OCI-LY1 (cell line): Measurements from ENCODE around the gene MSH3.

Source experiments
- H2AFZ ChIP-seq: fragments of 200-600 bp; sonication (generic), shearing (Covaris generic); 2 replicates; pipeline ENCODE4 v1.6.0; 2014; ENCODE audit warnings: antibody characterized with exemption, mild to moderate bottlenecking, low read length
- H3F3A ChIP-seq: fragments of 200-600 bp; sonication (generic), shearing (Covaris generic); 2 replicates; pipeline ENCODE4 v1.6.0; 2014; ENCODE audit warnings: mild to moderate bottlenecking, antibody characterized with exemption, low read length, moderate library complexity; ENCODE audit not compliant: insufficient read depth
- H3K27ac ChIP-seq: fragments of 200-600 bp; sonication (generic); 2 replicates; pipeline ENCODE4 v1.5.1; 2014; ENCODE audit warnings: low read length, mixed run types, mild to moderate bottlenecking, low read depth; ENCODE audit not compliant: poor library complexity, severe bottlenecking
- H3K27me3 ChIP-seq: fragments of 200-600 bp; sonication (generic); 2 replicates; pipeline ENCODE4 v1.6.0; 2014; ENCODE audit warnings: antibody characterized with exemption, mild to moderate bottlenecking, low read length, moderate library complexity; ENCODE audit not compliant: insufficient read depth
- H3K36me3 ChIP-seq: fragments of 200-600 bp; sonication (generic); 2 replicates; pipeline ENCODE4 v1.6.1; 2014; ENCODE audit warnings: mild to moderate bottlenecking, antibody characterized with exemption, low read length, moderate library complexity, mixed read lengths; ENCODE audit not compliant: insufficient read depth
- H3K4me1 ChIP-seq: fragments of 200-600 bp; sonication (generic); 2 replicates; pipeline ENCODE4 v1.5.1; 2014; ENCODE audit warnings: mild to moderate bottlenecking, low read length, moderate library complexity; ENCODE audit not compliant: insufficient read depth, severe bottlenecking
- H3K4me2 ChIP-seq: fragments of 200-600 bp; sonication (generic), shearing (Covaris generic); 2 replicates; pipeline ENCODE4 v1.6.1; 2014; ENCODE audit warnings: low read length
- H3K4me3 ChIP-seq: fragments of 200-600 bp; sonication (generic); 2 replicates; pipeline ENCODE4 v1.5.1; 2014; ENCODE audit warnings: low read length, low read depth, mild to moderate bottlenecking, mixed read lengths; ENCODE audit not compliant: poor library complexity, severe bottlenecking
- H3K79me2 ChIP-seq: fragments of 200-600 bp; shearing (Covaris generic); 2 replicates; pipeline ENCODE4 v1.6.1; 2016; ENCODE audit warnings: mixed run types, low read length, mixed read lengths; ENCODE audit not compliant: insufficient read depth
- H3K9ac ChIP-seq: fragments of 200-600 bp; sonication (generic), shearing (Covaris generic); 2 replicates; pipeline ENCODE4 v1.6.1; 2014; ENCODE audit warnings: mild to moderate bottlenecking, low read length, mixed read lengths
- H3K9me2 ChIP-seq: fragments of 200-600 bp; sonication (generic), shearing (Covaris generic); 2 replicates; pipeline ENCODE4 v1.6.1; 2014; ENCODE audit warnings: low read depth, mild to moderate bottlenecking, low read length, mixed read lengths
- H3K9me3 ChIP-seq: fragments of 200-600 bp; shearing (Covaris generic); 2 replicates; pipeline ENCODE4 v1.6.1; 2014; ENCODE audit warnings: low read length, mixed read lengths
- H4K20me1 ChIP-seq: fragments of 200-600 bp; sonication (generic), shearing (Covaris generic); 2 replicates; pipeline ENCODE4 v1.6.0; 2016; ENCODE audit warnings: mild to moderate bottlenecking, low read length; ENCODE audit not compliant: insufficient read depth
- EZH2 ChIP-seq: fragments of 200-600 bp; sonication (generic), shearing (Covaris generic); IDR thresholded peaks from 2 replicates; pipeline ENCODE4 v1.8.0; 2017; ENCODE audit warnings: borderline replicate concordance, mixed run types, mild to moderate bottlenecking, antibody characterized with exemption, low read length, moderate library complexity, mixed read lengths
- TF ChIP-seq, protein P1 (sequence below): fragments of 200-600 bp; sonication (generic), shearing (Covaris generic); IDR thresholded peaks from 2 replicates; pipeline ENCODE4 v1.5.1; 2017; ENCODE audit warnings: mild to moderate bottlenecking, antibody characterized with exemption, low read length, moderate library complexity, mixed read lengths

The MSH3 gene

DNA sequence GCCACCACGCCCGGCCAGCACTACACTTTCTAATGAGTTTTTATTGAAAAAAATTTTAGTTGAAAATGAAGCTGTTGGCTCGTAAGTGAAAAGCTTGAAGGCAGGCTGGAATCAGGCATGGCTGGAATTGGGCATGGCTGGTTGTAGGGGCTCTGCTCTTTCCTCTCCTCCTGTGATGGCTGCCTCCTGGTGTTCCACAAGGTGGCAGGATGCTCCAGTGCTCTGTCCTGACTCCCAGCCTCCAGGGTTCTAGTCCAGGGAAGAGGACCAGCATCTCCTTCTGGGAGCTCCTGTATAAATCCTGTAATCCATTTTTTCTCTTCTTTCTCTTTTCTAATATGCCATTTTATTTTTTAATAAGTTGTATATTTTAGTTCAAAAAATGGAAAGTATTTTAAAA, 57.5 kb downstream of the MSH3 start:
- Histone ChIP-seq H3K4me1 (no peaks in the 10 kb centered on the region), H3K9me3 (no peaks in the 10 kb centered on the region), H3F3A (no peaks in the 10 kb centered on the region), H3K36me3 (peaks cover 14% of the 10 kb centered on the region; the same call in 1 of the 2 replicates), H4K20me1 (no peaks in the 10 kb centered on the region), H3K9ac (no peak overlapping the region), H3K4me2 (no peak overlapping the region), H3K79me2 (no peaks in the 10 kb centered on the region), H3K9me2 (no peaks in the 10 kb centered on the region), H2AFZ (no peak overlapping the region), H3K4me3 (no peak overlapping the region), H3K27ac (no peak overlapping the region), H3K27me3 (no peaks in the 10 kb centered on the region)
- TF ChIP-seq, protein P1, sequence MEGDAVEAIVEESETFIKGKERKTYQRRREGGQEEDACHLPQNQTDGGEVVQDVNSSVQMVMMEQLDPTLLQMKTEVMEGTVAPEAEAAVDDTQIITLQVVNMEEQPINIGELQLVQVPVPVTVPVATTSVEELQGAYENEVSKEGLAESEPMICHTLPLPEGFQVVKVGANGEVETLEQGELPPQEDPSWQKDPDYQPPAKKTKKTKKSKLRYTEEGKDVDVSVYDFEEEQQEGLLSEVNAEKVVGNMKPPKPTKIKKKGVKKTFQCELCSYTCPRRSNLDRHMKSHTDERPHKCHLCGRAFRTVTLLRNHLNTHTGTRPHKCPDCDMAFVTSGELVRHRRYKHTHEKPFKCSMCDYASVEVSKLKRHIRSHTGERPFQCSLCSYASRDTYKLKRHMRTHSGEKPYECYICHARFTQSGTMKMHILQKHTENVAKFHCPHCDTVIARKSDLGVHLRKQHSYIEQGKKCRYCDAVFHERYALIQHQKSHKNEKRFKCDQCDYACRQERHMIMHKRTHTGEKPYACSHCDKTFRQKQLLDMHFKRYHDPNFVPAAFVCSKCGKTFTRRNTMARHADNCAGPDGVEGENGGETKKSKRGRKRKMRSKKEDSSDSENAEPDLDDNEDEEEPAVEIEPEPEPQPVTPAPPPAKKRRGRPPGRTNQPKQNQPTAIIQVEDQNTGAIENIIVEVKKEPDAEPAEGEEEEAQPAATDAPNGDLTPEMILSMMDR = no peak
- TF ChIP-seq EZH2 = no peak

DNA sequence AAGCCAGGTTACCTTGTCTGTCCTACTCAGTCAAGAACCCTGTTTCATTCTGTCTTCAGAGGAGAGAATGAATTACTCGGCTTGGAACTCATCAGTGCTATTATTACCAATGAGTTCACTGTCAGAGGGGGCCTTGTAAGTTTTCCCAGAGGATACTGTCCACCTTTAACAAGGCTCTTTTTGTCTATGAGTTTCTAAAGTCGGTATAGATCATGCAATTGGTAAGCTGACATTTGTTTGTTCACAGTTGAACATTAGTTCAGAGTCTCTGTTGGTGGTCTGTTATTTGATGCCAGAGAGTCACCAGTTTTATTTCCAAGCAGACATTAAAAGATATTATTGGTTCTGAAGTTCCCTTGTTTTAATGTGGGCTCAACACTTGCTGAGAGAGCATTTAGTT, 58.5 kb downstream of the MSH3 start:
- H3K4me2 ChIP-seq = no peak overlapping the region
- no peaks in the 10 kb centered on the region for H3K27me3 ChIP-seq
- no peaks in the 10 kb centered on the region for H4K20me1 ChIP-seq
- peaks cover 9% of the 10 kb centered on the region; the same call in 1 of the 2 replicates for H3K36me3 ChIP-seq
- H3K27ac ChIP-seq = no peak overlapping the region
- H3K9ac ChIP-seq = no peak overlapping the region
- no peaks in the 10 kb centered on the region for H3K79me2 ChIP-seq
- H3K4me1 ChIP-seq = no peaks in the 10 kb centered on the region
- H2AFZ ChIP-seq = no peak overlapping the region
- no peaks in the 10 kb centered on the region for H3F3A ChIP-seq
- no peaks in the 10 kb centered on the region for H3K9me3 ChIP-seq
- TF ChIP-seq, protein P1 = no peak
- TF ChIP-seq EZH2 = no peak
- H3K4me3 ChIP-seq = no peak overlapping the region
- H3K9me2 ChIP-seq = no peaks in the 10 kb centered on the region

DNA sequence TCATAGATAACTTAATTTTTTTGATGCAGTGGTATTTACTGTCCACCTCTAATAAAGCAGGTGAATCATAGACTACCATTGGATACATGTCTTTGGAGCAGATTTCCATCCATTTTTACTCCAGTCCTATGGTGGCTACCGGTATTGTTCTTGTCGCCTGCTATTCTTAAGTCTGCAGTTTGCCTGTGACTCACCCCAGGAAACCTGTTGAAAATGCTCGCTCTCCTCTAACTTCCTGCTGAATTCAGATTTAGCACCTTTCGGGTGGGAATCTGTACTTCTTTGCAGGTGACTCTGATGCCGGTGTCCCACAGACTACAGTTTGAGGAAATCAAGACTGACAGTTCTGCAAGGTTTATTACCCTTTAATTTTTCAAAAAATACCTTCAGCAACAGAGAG, 59.2 kb downstream of the MSH3 start:
- Histone ChIP-seq H3K4me2 (no peak overlapping the region), H3K27me3 (no peaks in the 10 kb centered on the region), H4K20me1 (no peaks in the 10 kb centered on the region), H3K4me1 (no peaks in the 10 kb centered on the region), H3K27ac (no peak overlapping the region), H3K36me3 (peaks cover 10% of the 10 kb centered on the region; the same call in 1 of the 2 replicates), H3K9ac (no peak overlapping the region), H3F3A (no peaks in the 10 kb centered on the region), H3K4me3 (no peak overlapping the region), H3K9me3 (no peaks in the 10 kb centered on the region), H2AFZ (no peak overlapping the region), H3K79me2 (no peaks in the 10 kb centered on the region), H3K9me2 (no peaks in the 10 kb centered on the region)
- TF ChIP-seq EZH2 = no peak
- TF ChIP-seq, protein P1 = no peak
